22Rv1 (cell line): ENCODE data around the gene RSRC1.

Experiments used
- ZFX ChIP-seq: fragments of 450-650 bp; IDR thresholded peaks from 2 replicates; pipeline ENCODE4 v1.6.1; 2017; ENCODE audit warnings: antibody characterized with exemption, borderline replicate concordance
- TF ChIP-seq, protein P1 (sequence below): fragments of 450-650 bp; IDR thresholded peaks from 2 replicates; pipeline ENCODE4 v1.5.1; 2017; ENCODE audit warnings: mild to moderate bottlenecking

DNA sequence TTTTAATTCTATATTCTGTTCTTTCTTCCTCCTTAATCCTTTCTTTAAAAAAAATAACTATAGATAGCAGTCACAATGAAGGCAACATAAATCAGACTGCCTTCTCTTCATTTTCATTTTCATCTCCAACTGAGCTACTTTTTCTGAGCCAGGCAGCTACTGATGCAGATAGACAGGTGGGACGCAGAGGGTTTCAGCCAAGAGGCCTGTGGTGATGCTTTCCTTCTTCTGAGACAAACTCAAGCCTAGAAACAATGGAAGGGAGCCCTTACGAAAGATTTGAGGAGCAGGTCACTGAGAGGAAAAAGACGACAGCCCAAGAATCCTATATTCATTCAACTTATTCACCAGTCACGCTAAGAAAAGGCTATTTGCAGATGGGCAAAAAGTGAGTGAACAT lies 241.1 kb downstream of the RSRC1 start:
- TF ChIP-seq, protein P1, sequence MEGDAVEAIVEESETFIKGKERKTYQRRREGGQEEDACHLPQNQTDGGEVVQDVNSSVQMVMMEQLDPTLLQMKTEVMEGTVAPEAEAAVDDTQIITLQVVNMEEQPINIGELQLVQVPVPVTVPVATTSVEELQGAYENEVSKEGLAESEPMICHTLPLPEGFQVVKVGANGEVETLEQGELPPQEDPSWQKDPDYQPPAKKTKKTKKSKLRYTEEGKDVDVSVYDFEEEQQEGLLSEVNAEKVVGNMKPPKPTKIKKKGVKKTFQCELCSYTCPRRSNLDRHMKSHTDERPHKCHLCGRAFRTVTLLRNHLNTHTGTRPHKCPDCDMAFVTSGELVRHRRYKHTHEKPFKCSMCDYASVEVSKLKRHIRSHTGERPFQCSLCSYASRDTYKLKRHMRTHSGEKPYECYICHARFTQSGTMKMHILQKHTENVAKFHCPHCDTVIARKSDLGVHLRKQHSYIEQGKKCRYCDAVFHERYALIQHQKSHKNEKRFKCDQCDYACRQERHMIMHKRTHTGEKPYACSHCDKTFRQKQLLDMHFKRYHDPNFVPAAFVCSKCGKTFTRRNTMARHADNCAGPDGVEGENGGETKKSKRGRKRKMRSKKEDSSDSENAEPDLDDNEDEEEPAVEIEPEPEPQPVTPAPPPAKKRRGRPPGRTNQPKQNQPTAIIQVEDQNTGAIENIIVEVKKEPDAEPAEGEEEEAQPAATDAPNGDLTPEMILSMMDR = no peak
- no peak for TF ChIP-seq ZFX
